ENCODE data around the gene LRPPRC. TPM values are rescaled to one million over a fixed set of nuclear protein-coding genes. Genes with fewer than 3 reads are reported as not detected.

The LRPPRC gene
- total and polyA plus RNA-seq, 2 experiments from 2014 or later: 27.7 to 38.0 TPM

DNA sequence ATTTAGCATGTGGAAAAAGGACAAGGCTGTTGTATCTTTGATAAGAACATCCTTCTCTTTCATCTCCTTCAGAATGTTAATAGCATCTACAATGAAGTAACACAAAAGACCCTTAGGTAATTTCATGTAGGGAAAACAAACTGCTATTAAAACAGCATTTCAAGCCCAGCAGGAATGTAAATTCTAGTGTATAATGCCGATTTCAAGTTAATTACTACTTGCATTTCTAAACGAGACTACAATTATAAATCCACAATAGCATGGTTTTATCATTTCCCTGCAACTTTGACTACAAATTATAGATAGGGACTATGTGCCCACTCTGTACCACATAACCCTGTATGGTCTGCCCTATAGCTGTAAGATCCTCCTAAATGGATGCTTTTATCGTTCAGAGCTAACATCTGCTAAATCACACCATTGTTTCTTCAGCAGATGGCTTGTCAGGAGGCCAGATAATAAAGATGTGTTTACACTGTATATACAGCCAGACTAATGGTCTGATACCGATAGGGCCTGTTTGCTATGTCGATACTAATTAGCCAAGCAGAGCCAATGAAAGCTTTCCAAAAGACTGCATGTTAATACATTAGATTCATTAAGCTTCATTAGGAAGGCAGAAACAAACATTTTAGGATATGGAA lies 51.9 kb downstream of the LRPPRC start:
- WGBS, 2 experiments (ENCODE audit: low coverage in 1 of 2, low lambda C conversion rate in 2 of 2, missing lambda C conversion rate in 2 of 2): 68 to 72% methylated on average over 5 of the region's 5 CpGs
- DNase-seq: no peak

DNA sequence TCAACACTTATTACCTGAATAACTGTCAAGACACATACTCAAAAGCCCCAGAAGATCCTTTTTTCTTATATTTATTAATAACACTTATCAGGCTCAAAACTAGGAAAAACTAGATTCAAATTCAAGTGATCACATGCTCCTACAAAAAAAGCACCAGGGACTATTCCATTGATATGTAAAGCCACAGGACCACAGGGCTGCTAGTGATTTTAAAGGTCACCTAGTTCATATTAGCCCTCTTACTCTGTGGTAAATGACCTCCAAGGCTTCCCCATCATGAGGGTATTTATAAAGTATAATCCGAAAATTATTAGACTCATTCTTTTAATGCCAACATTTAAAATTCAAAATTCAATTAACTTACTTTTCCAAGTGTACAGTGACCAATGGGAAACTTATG lies 52.5 kb downstream of the LRPPRC start:
- 98 to 100% methylated on average over 1 of the region's 1 CpG for WGBS, 2 experiments (ENCODE audit: low coverage in 1 of 2, low lambda C conversion rate in 2 of 2, missing lambda C conversion rate in 2 of 2)
- in situ Hi-C loops (cut with MboI): no loop called here
- Histone ChIP-seq H3K9me2 (ENCODE audit: insufficient read depth) (no peaks in the 10 kb centered on the region), H3K4me3 (no peak overlapping the region), H3K4me1 (ENCODE audit: insufficient read depth) (no peaks in the 10 kb centered on the region), H3K27ac (no peak overlapping the region), H3K36me3 (ENCODE audit: low read depth) (peaks cover 49% of the 10 kb centered on the region), H3K9me3 (ENCODE audit: low read depth) (no peaks in the 10 kb centered on the region), H4K20me1 (ENCODE audit: insufficient read depth) (no peaks in the 10 kb centered on the region), H3K9ac (no peak overlapping the region), H3K27me3 (replicated peaks; ENCODE audit: insufficient read depth) (no peaks in the 10 kb centered on the region), H3F3A (ENCODE audit: insufficient read depth) (no peaks in the 10 kb centered on the region), H2AFZ (no peak overlapping the region), H3K79me2 (ENCODE audit: insufficient read depth) (no peaks in the 10 kb centered on the region), H3K4me2 (ENCODE audit: unreplicated experiment) (no peak overlapping the region)
- no peak for DNase-seq
- TF ChIP-seq EZH2 (IDR thresholded peaks at IDR 0.05; ENCODE audit: insufficient read depth, poor library complexity, severe bottlenecking) (no peak), EZH2phosphoT487 (IDR thresholded peaks at IDR 0.05; ENCODE audit: insufficient read depth, low read depth) (no peak)

More for the DNA sequence above, 51.9 kb downstream of the LRPPRC start:
- no peaks in the 10 kb centered on the region for H3K79me2 ChIP-seq (ENCODE audit: insufficient read depth)
- TF ChIP-seq EZH2phosphoT487 (IDR thresholded peaks at IDR 0.05; ENCODE audit: insufficient read depth, low read depth): no peak
- TF ChIP-seq EZH2 (IDR thresholded peaks at IDR 0.05; ENCODE audit: insufficient read depth, poor library complexity, severe bottlenecking): no peak
- no peak overlapping the region for H3K4me2 ChIP-seq (ENCODE audit: unreplicated experiment)
- no peak overlapping the region for H3K4me3 ChIP-seq
- H3K27ac ChIP-seq: no peak overlapping the region
- no peaks in the 10 kb centered on the region for H3K27me3 ChIP-seq (replicated peaks; ENCODE audit: insufficient read depth)
- in situ Hi-C loops (cut with MboI): no loop called here
- no peak overlapping the region for H2AFZ ChIP-seq
- peaks cover 54% of the 10 kb centered on the region for H3K36me3 ChIP-seq (ENCODE audit: low read depth)
- no peaks in the 10 kb centered on the region for H3K9me3 ChIP-seq (ENCODE audit: low read depth)
- H3K9me2 ChIP-seq (ENCODE audit: insufficient read depth): no peaks in the 10 kb centered on the region
- H3K4me1 ChIP-seq (ENCODE audit: insufficient read depth): no peaks in the 10 kb centered on the region
- no peak overlapping the region for H3K9ac ChIP-seq
- no peaks in the 10 kb centered on the region for H4K20me1 ChIP-seq (ENCODE audit: insufficient read depth)
- no peaks in the 10 kb centered on the region for H3F3A ChIP-seq (ENCODE audit: insufficient read depth)

DNA sequence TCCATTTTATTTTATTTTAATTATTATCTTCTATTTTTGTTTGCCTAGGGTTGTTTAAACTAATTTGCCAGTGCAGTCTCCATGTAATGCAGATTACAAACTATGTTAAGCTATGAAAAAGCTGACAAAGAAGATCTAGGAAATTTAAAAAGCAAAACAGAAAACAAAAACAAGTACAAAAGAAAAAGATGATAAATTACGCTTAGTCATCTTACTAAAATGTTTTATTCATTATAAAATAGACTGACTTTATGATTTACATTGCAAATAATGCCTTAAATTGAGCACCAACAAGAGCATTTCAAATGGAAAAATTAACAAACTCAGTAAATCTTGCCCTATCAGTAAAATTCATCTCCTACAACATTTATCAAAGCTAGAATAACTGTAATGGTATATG lies 52.9 kb downstream of the LRPPRC start:
- Histone ChIP-seq H3K9me2 (ENCODE audit: insufficient read depth) (no peaks in the 10 kb centered on the region), H3F3A (ENCODE audit: insufficient read depth) (no peaks in the 10 kb centered on the region), H4K20me1 (ENCODE audit: insufficient read depth) (no peaks in the 10 kb centered on the region), H3K36me3 (ENCODE audit: low read depth) (peaks cover 45% of the 10 kb centered on the region), H3K4me3 (no peak overlapping the region), H3K79me2 (ENCODE audit: insufficient read depth) (no peaks in the 10 kb centered on the region), H3K27ac (no peak overlapping the region), H2AFZ (no peak overlapping the region), H3K4me1 (ENCODE audit: insufficient read depth) (no peaks in the 10 kb centered on the region), H3K9me3 (ENCODE audit: low read depth) (no peaks in the 10 kb centered on the region), H3K4me2 (ENCODE audit: unreplicated experiment) (no peak overlapping the region), H3K27me3 (replicated peaks; ENCODE audit: insufficient read depth) (no peaks in the 10 kb centered on the region), H3K9ac (no peak overlapping the region)
- in situ Hi-C loops (cut with MboI): no loop called here
- DNase-seq: no peak
- 96 to 98% methylated on average over 1 of the region's 1 CpG for WGBS, 2 experiments (ENCODE audit: low coverage in 1 of 2, low lambda C conversion rate in 2 of 2, missing lambda C conversion rate in 2 of 2)
- no peak for TF ChIP-seq EZH2 (IDR thresholded peaks at IDR 0.05; ENCODE audit: insufficient read depth, poor library complexity, severe bottlenecking)
- no peak for TF ChIP-seq EZH2phosphoT487 (IDR thresholded peaks at IDR 0.05; ENCODE audit: insufficient read depth, low read depth)

DNA sequence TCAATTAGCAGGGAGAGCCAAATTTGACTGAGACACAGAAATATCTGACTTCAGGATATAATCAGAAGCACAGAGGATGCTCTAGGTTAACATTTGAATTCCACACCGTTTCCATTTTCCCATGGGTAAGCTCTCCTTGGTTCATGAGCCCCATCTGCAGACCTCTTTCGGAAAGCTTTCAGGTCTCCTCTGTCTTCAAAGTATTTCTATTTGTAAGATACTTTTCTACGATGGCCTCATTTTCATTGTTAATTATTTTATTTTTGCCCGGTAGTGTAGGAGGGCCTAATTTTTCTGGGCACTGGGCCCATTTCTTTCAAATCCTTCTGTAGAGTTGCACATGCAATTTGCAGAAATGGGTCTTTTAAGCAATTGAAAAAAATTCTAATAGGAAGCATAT lies 53.8 kb downstream of the LRPPRC start:
- H3K9me3 ChIP-seq (ENCODE audit: low read depth): no peaks in the 10 kb centered on the region
- no peak overlapping the region for H3K4me3 ChIP-seq
- no peak for DNase-seq
- H3K9ac ChIP-seq: no peak overlapping the region
- WGBS, 2 experiments (ENCODE audit: low coverage in 1 of 2, low lambda C conversion rate in 2 of 2, missing lambda C conversion rate in 2 of 2): 56 to 62% methylated on average over 4 of the region's 4 CpGs
- in situ Hi-C loops (cut with MboI): no loop called here
- no peak overlapping the region for H3K27ac ChIP-seq
- no peak overlapping the region for H3K4me2 ChIP-seq (ENCODE audit: unreplicated experiment)
- peaks cover 38% of the 10 kb centered on the region for H3K36me3 ChIP-seq (ENCODE audit: low read depth)
- no peaks in the 10 kb centered on the region for H4K20me1 ChIP-seq (ENCODE audit: insufficient read depth)
- TF ChIP-seq EZH2 (IDR thresholded peaks at IDR 0.05; ENCODE audit: insufficient read depth, poor library complexity, severe bottlenecking) (no peak), EZH2phosphoT487 (IDR thresholded peaks at IDR 0.05; ENCODE audit: insufficient read depth, low read depth) (no peak)
- no peaks in the 10 kb centered on the region for H3F3A ChIP-seq (ENCODE audit: insufficient read depth)
- H3K27me3 ChIP-seq (replicated peaks; ENCODE audit: insufficient read depth): no peaks in the 10 kb centered on the region
- H2AFZ ChIP-seq: no peak overlapping the region
- no peaks in the 10 kb centered on the region for H3K4me1 ChIP-seq (ENCODE audit: insufficient read depth)
- no peaks in the 10 kb centered on the region for H3K9me2 ChIP-seq (ENCODE audit: insufficient read depth)
- peaks cover 5% of the 10 kb centered on the region; the same call in 1 of the 2 replicates for H3K79me2 ChIP-seq (ENCODE audit: insufficient read depth)
